IMR-90 (cell line): ENCODE results near the gene RIC8A. TPM values are rescaled to one million over a fixed set of nuclear protein-coding genes. Genes with fewer than 3 reads are reported as not detected.

ENCODE experiments used
- ATAC-seq: fragments of 200-7000 bp; cut with Tn5 transposase; 2 replicates; pipeline ENCODE4 v1.9.1; 2020; ENCODE audit warnings: low read depth, mild to moderate bottlenecking, moderate library complexity
- BruUV-seq: library from RNA; stranded (reverse); fragments of 400-500 nt; replicated peaks from 2 replicates; lab custom pipeline; 2021; lab: Mats Ljungman, UMichigan
- CTCF ChIA-PET: fragments of 300-600 bp; formaldehyde crosslinking; extraction: SDS; loops from one replicate; lab custom pipeline; 2021; ENCODE audit warnings: antibody characterized with exemption; lab: Yijun Ruan, JAX
- POLR2A ChIA-PET: fragments of 300-600 bp; sonication (Branson Sonifier 250); formaldehyde crosslinking; loops from one replicate; lab custom pipeline; 2022; ENCODE audit warnings: antibody characterized with exemption; ENCODE audit not compliant: unreplicated experiment; lab: Charles Lee
- DNase-seq: peaks from one replicate; pipeline ENCODE4 v3.0.0; 2013
- H2AFZ ChIP-seq: replicated peaks from 2 replicates; pipeline ENCODE3; 2013; ENCODE audit warnings: low read length, mild to moderate bottlenecking; ENCODE audit not compliant: poor library complexity
- H2AK5ac ChIP-seq: 2 replicates; pipeline ENCODE4 v1.6.1; 2013; ENCODE audit warnings: low read depth, low read length, inconsistent platforms
- H2AK9ac ChIP-seq: replicated peaks from 2 replicates; pipeline ENCODE3; 2013; ENCODE audit warnings: mild to moderate bottlenecking, low read depth, low read length, moderate library complexity; ENCODE audit not compliant: poor library complexity
- H2BK120ac ChIP-seq: 2 replicates; pipeline ENCODE4 v1.6.1; 2013; ENCODE audit warnings: low read depth, low read length, inconsistent platforms
- H2BK15ac ChIP-seq: 3 replicates; pipeline ENCODE4 v1.6.1; 2013; ENCODE audit warnings: low read depth, low read length, inconsistent platforms
- H2BK20ac ChIP-seq: 2 replicates; pipeline ENCODE4 v1.6.1; 2013; ENCODE audit warnings: low read depth, mild to moderate bottlenecking, inconsistent platforms, low read length, moderate library complexity
- H2BK5ac ChIP-seq: 2 replicates; pipeline ENCODE4 v1.6.1; 2013; ENCODE audit warnings: mild to moderate bottlenecking, low read depth, low read length, inconsistent platforms; ENCODE audit not compliant: poor library complexity, severe bottlenecking
- H3K14ac ChIP-seq: replicated peaks from 2 replicates; pipeline ENCODE4 v1.6.1; 2013; ENCODE audit warnings: low read depth, low read length, inconsistent platforms
- H3K18ac ChIP-seq: 2 replicates; pipeline ENCODE4 v1.6.1; 2013; ENCODE audit warnings: low read depth, low read length, control low read depth
- H3K23ac ChIP-seq: 2 replicates; pipeline ENCODE4 v1.6.1; 2013; ENCODE audit warnings: low read depth, low read length, inconsistent platforms
- H3K27ac ChIP-seq: 2 replicates; pipeline ENCODE4 v1.5.1; 2013; ENCODE audit warnings: mild to moderate bottlenecking, control low read depth, low read length; ENCODE audit not compliant: insufficient read depth
- H3K27me3 ChIP-seq: 2 replicates; pipeline ENCODE4 v1.6.1; 2013; ENCODE audit warnings: low read length; ENCODE audit not compliant: control insufficient read depth, insufficient read depth
- H3K36me3 ChIP-seq: 2 replicates; pipeline ENCODE4 v1.6.1; 2013; ENCODE audit warnings: low read length, mixed read lengths; ENCODE audit not compliant: control insufficient read depth, insufficient read depth
- H3K4ac ChIP-seq: 2 replicates; pipeline ENCODE4 v1.6.1; 2013; ENCODE audit warnings: low read depth, low read length, inconsistent platforms
- H3K4me1 ChIP-seq: 2 replicates; pipeline ENCODE4 v1.6.1; 2013; ENCODE audit warnings: low read length, mixed read lengths; ENCODE audit not compliant: control insufficient read depth, insufficient read depth
- H3K4me2 ChIP-seq: 2 replicates; pipeline ENCODE4 v1.6.1; 2013; ENCODE audit warnings: low read depth, mild to moderate bottlenecking, control low read depth, low read length, moderate library complexity
- H3K4me3 ChIP-seq: 2 replicates; pipeline ENCODE4 v1.5.1; 2013; ENCODE audit warnings: low read depth, mild to moderate bottlenecking, control low read depth, low read length, moderate library complexity; ENCODE audit not compliant: insufficient read depth
- H3K56ac ChIP-seq: 2 replicates; pipeline ENCODE4 v1.6.1; 2013; ENCODE audit warnings: low read length, inconsistent platforms; ENCODE audit not compliant: insufficient read depth; ENCODE audit errors: extremely low read depth
- H3K79me1 ChIP-seq, 2 experiments: 2 replicates each; pipeline ENCODE4 v1.6.1; 2013; ENCODE audit warnings: low read length in 2 of 2, inconsistent platforms in 1 of 2, low read depth in 1 of 2
- H3K9ac ChIP-seq: 2 replicates; pipeline ENCODE4 v1.6.1; 2013; ENCODE audit warnings: low read depth, low read length, control low read depth
- H3K9me1 ChIP-seq: 2 replicates; pipeline ENCODE4 v1.6.1; 2013; ENCODE audit warnings: low read length, inconsistent platforms; ENCODE audit not compliant: insufficient read depth
- H3K9me3 ChIP-seq: 2 replicates; pipeline ENCODE4 v1.6.1; 2013; ENCODE audit warnings: low read length; ENCODE audit not compliant: control insufficient read depth, insufficient read depth
- H4K20me1 ChIP-seq: 2 replicates; pipeline ENCODE4 v1.6.1; 2013; ENCODE audit warnings: low read length, inconsistent platforms; ENCODE audit not compliant: insufficient read depth
- H4K5ac ChIP-seq: 2 replicates; pipeline ENCODE4 v1.6.1; 2013; ENCODE audit warnings: mild to moderate bottlenecking, low read depth, low read length, control low read depth
- H4K8ac ChIP-seq, 2 experiments: 2 replicates each; pipeline ENCODE4 v1.6.1; 2013; ENCODE audit warnings: low read depth in 2 of 2, low read length in 2 of 2, control low read depth in 1 of 2, inconsistent platforms in 1 of 2
- H4K91ac ChIP-seq: 2 replicates; pipeline ENCODE4 v1.6.1; 2013; ENCODE audit warnings: low read depth, low read length, inconsistent platforms; ENCODE audit not compliant: insufficient read depth
- BHLHE40 ChIP-seq: fragments of 150-350 bp; IDR thresholded peaks from 2 replicates; pipeline ENCODE4 v1.6.1; 2016; ENCODE audit warnings: mild to moderate bottlenecking, low read depth, low read length
- CEBPB ChIP-seq: IDR thresholded peaks from 2 replicates; pipeline ENCODE4 v1.6.1; 2012; ENCODE audit warnings: low read depth, low read length, improper control_type of control experiment
- FOS ChIP-seq: fragments of 150-350 bp; IDR thresholded peaks from 2 replicates; pipeline ENCODE4 v1.6.1; 2016; ENCODE audit warnings: low read depth, low read length
- MAZ ChIP-seq: IDR thresholded peaks from 2 replicates; pipeline ENCODE4 v1.6.1; 2012; ENCODE audit warnings: low read depth, mild to moderate bottlenecking, low read length, improper control_type of control experiment, moderate library complexity, borderline replicate concordance
- POLR2A ChIP-seq: IDR thresholded peaks from 2 replicates; pipeline ENCODE4 v1.6.1; 2012; ENCODE audit warnings: mild to moderate bottlenecking, low read depth, low read length
- SMC3 ChIP-seq: fragments of 150-350 bp; IDR thresholded peaks from 2 replicates; pipeline ENCODE4 v1.6.1; 2016; ENCODE audit warnings: low read depth, mild to moderate bottlenecking, antibody characterized with exemption, low read length, moderate library complexity
- whole genome bisulfite sequencing, 2 experiments: methylation state at CpG; one replicate each; pipeline versions ENCODE4 v1.1.5 to v1.1.7; 2013; ENCODE audit warnings: missing lambda C conversion rate in 2 of 2; ENCODE audit not compliant: insufficient read length in 1 of 2; ENCODE audit errors: extremely low coverage in 2 of 2; 5-methylcytosine and 5-hydroxymethylcytosine counted together
- dilution Hi-C: fragments of 300-500 bp; cut with HindIII; formaldehyde crosslinking; loops from one replicate; pipeline ENCODE4 v1.14.3; 2018; ENCODE audit warnings: low sequenced_read_pairs; ENCODE audit not compliant: unreplicated experiment
- in situ Hi-C: fragments of 300-500 bp; cut with MboI; formaldehyde crosslinking; loops from 3 replicates; pipeline ENCODE4 v1.14.3; 2019; ENCODE audit warnings: low sequenced_read_pairs, inconsistent platforms, mixed read lengths
- intact Hi-C: fragments of 100-400 bp; cut with micrococcal nuclease; formaldehyde crosslinking; loops from 2 replicates; pipeline ENCODE4 v1.10.0; 2022
- polyA plus RNA-seq, 3 experiments: library from polyadenylated mRNA; depleted of rRNA; stranded (reverse); fragments of >200 nt; gene quantifications; 2 replicates each; pipeline ENCODE4 v1.2.3, GENCODE V29; 2012; ENCODE audit warnings: low replicate concordance in 1 of 3
- total RNA-seq: library from RNA; depleted of rRNA; stranded (reverse); fragments of >200 nt; gene quantifications from 2 replicates; pipeline ENCODE4 v1.2.3, GENCODE V29; 2012
- TF ChIP-seq, protein P1 (sequence below): fragments of 150-350 bp; IDR thresholded peaks from 2 replicates; pipeline ENCODE4 v1.6.1; 2016; ENCODE audit warnings: low read depth, mild to moderate bottlenecking, low read length, moderate library complexity, borderline replicate concordance
- TF ChIP-seq, protein P2 (sequence below): conservative IDR thresholded peaks from 2 replicates; pipeline ENCODE4 v1.5.1; 2012; ENCODE audit warnings: mild to moderate bottlenecking, low read depth, low read length, improper control_type of control experiment

RIC8A gene
- total and polyA plus RNA-seq, 2 of the 4 experiments (the other 2 are of a cell fraction), result 129 to 188 TPM

DNA sequence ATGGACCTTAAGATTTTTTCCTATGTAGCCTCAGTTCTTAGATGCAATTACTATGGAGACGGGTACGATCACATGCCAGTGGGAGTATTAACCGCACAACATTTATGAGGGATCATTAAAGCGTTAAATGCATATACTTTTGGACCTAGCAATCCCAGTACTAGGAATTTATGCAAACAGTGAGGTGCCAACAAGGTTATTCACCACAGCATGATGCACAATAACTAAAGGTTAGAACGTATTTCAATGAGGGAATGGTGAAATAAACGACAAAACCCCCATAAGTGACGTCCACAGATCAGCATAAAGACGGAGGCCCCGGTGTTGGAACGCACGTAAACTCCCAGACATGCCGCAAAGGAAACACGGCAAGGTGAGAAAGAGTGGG lies 28.1 kb downstream of the RIC8A start (continued):
- TF ChIP-seq, protein P1, sequence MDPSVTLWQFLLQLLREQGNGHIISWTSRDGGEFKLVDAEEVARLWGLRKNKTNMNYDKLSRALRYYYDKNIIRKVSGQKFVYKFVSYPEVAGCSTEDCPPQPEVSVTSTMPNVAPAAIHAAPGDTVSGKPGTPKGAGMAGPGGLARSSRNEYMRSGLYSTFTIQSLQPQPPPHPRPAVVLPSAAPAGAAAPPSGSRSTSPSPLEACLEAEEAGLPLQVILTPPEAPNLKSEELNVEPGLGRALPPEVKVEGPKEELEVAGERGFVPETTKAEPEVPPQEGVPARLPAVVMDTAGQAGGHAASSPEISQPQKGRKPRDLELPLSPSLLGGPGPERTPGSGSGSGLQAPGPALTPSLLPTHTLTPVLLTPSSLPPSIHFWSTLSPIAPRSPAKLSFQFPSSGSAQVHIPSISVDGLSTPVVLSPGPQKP, result no peak
- no peak for TF ChIP-seq POLR2A
- no peak for TF ChIP-seq CEBPB

DNA sequence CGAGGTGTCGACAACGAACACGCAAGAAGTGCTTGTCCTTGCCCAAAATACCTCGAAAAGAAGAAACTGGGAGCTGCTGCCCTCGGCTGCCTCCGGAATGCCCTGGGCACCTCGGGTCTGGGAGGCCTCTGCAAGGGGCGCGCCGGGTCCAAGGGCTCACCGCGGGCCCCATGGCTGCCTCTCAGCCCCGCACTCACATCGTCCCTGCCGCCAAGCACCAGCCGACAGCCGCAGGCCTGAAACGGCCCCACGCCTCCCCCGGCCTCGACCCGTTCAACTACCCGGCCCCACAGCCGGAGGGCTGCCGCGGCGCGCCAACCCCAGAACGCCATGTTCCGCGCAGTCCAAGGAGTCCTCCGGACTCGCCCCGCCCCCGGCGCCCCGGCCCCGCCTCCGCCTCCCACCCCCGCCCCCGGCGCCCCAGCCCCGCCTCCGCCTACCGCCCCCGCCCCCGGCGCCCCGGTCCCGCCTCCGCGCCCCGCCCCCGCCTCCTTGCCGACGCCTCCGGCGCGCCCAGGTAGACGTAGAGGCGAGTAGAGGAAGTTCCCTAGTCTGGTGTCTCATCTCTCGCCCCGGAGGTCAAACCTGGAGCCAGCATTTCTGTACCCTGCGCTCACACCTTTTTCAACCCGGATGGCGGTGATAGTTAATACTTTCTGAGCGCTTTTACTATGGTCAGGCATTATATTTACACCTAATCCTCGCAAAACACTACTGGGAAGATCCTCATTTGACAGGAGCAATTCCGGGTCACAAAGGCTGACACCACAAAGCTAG lies 28.7 kb downstream of the RIC8A start, which contains the start of gene SIRT3:
TSS of gene SIRT3 (minus strand) at position 346 of the 777 bp plus-strand sequence. CDS start at position 332, 14 bp downstream.
- DNase-seq, result peak; percentile 65
- Histone ChIP-seq H3K9me1 (no peaks in the 10 kb centered on the region), H3K27me3 (no peaks in the 10 kb centered on the region), H3K79me1 (peaks cover 9 to 49% of the 10 kb centered on the region in 2 experiments; a peak in 3 of 4 replicates), H3K27ac (peak within 1 kb of the TSS; percentile 85), H4K8ac (peak within 1 kb of the TSS; percentile 83 to 92), H3K23ac (peak within 1 kb of the TSS; percentile 98), H3K9ac (peak within 1 kb of the TSS; percentile 87), H2BK120ac (peak within 1 kb of the TSS; percentile 49; the same call in 1 of the 2 replicates), H4K20me1 (peaks cover 4% of the 10 kb centered on the region), H3K4me2 (peak within 1 kb of the TSS; percentile 98), H2AK9ac (peak within 1 kb of the TSS; percentile 98), H2AK5ac (peak within 1 kb of the TSS; percentile 84), H2BK20ac (no peak within 1 kb of the TSS), H3K14ac (peak within 1 kb of the TSS; percentile 99), H3K56ac (peak within 1 kb of the TSS; percentile 86), H4K91ac (peak within 1 kb of the TSS; percentile 68), H3K4me3 (peak within 1 kb of the TSS; percentile 88), H2BK15ac (0 out of 3 replicates have a peak within 1 kb of the TSS, but pooled peaks have one; percentile 30), H3K36me3 (0 out of 2 replicates have a peak, but pooled peaks cover 2% of the 10 kb centered on the region), H2BK5ac (peak within 1 kb of the TSS; percentile 84), H3K9me3 (no peaks in the 10 kb centered on the region), H3K18ac (peak within 1 kb of the TSS; percentile 54), H3K4ac (peak within 1 kb of the TSS; percentile 88), H2AFZ (peak within 1 kb of the TSS; percentile 98), H4K5ac (peak within 1 kb of the TSS; percentile 72), H3K4me1 (peaks cover 2% of the 10 kb centered on the region)
- peak; percentile 83 for ATAC-seq
- POLR2A ChIA-PET, result interaction anchor here (0.7 kb wide), 1 partner anchor 115 kb away, joined by 4 read pairs; no protein-coding TSS in a partner anchor
- 0 out of 2 replicates have a peak, but pooled peaks have one; percentile 25 for TF ChIP-seq BHLHE40
- TF ChIP-seq MAZ, result peak; percentile 53; the same call in 1 of the 2 replicates
- TF ChIP-seq, protein P2, sequence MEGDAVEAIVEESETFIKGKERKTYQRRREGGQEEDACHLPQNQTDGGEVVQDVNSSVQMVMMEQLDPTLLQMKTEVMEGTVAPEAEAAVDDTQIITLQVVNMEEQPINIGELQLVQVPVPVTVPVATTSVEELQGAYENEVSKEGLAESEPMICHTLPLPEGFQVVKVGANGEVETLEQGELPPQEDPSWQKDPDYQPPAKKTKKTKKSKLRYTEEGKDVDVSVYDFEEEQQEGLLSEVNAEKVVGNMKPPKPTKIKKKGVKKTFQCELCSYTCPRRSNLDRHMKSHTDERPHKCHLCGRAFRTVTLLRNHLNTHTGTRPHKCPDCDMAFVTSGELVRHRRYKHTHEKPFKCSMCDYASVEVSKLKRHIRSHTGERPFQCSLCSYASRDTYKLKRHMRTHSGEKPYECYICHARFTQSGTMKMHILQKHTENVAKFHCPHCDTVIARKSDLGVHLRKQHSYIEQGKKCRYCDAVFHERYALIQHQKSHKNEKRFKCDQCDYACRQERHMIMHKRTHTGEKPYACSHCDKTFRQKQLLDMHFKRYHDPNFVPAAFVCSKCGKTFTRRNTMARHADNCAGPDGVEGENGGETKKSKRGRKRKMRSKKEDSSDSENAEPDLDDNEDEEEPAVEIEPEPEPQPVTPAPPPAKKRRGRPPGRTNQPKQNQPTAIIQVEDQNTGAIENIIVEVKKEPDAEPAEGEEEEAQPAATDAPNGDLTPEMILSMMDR, result 0 out of 2 replicates have a peak, but pooled peaks have one; percentile 1
- TF ChIP-seq POLR2A, result peak; percentile 70
- TF ChIP-seq FOS, result no peak
- TF ChIP-seq SMC3, result no peak; the same call in 1 of the 2 replicates
- intact Hi-C loops (no loop called here), dilution Hi-C loops (no loop called here), in situ Hi-C loops (no loop called here)
- no TSS peak for BruUV-seq
- CTCF ChIA-PET, result interaction anchor here (0.5 kb wide), 1 partner anchor 10 kb away, joined by 4 read pairs; no protein-coding TSS in a partner anchor
- 0% methylated on average over 12 of the region's 70 CpGs; no CpG with 5 or more reads in 1 of the 2 experiments for WGBS, 2 experiments
